Measurements from ENCODE around the gene HEPACAM. TPM values are rescaled to one million over a fixed set of nuclear protein-coding genes. Genes with fewer than 3 reads are reported as not detected.

Gene HEPACAM
- total and polyA plus RNA-seq, 3 donors from 2014 or later: 0.24 to 0.75 (median 0.25) TPM

- WGBS, 2 donors: 42 to 94% methylated on average over 1 of the region's 1 CpG
- H3K27me3 ChIP-seq: no peaks in the 10 kb centered on the region
- H3K27ac ChIP-seq: no peak overlapping the region
- no peaks in the 10 kb centered on the region for H3K36me3 ChIP-seq (ENCODE audit: low read depth, missing control alignments)
- no peaks in the 10 kb centered on the region for H3K9me3 ChIP-seq
- TF ChIP-seq CTCF (IDR thresholded peaks at IDR 0.05) (no peak), POLR2A (IDR thresholded peaks at IDR 0.05) (no peak)
- intact Hi-C loops (cut with DNase I; ENCODE audit: low total_unique reads): no loop called here
- no peaks in the 10 kb centered on the region for H3K4me1 ChIP-seq
- DNase-seq: no peak
- no peak overlapping the region for H3K4me3 ChIP-seq
Measured at GRCh38 chr11:124943741-124944140, 7.9 kb upstream of the HEPACAM start.

GRCh38 chr11:124943254-124943616, 7.4 kb upstream of the HEPACAM start:
- Histone ChIP-seq H3K4me3 (no peak overlapping the region), H3K4me1 (no peaks in the 10 kb centered on the region), H3K27me3 (no peaks in the 10 kb centered on the region), H3K9me3 (no peaks in the 10 kb centered on the region), H3K36me3 (ENCODE audit: low read depth, missing control alignments) (no peaks in the 10 kb centered on the region), H3K27ac (no peak overlapping the region)
- DNase-seq: no peak
- no peak for TF ChIP-seq CTCF (IDR thresholded peaks at IDR 0.05)
- TF ChIP-seq POLR2A (IDR thresholded peaks at IDR 0.05): no peak
- intact Hi-C loops (cut with DNase I; ENCODE audit: low total_unique reads): no loop called here
- 68 to 83% methylated on average over 5 of the region's 5 CpGs for WGBS, 2 donors

GRCh38 chr11:124942466-124943253, 6.8 kb upstream of the HEPACAM start:
- no peak for DNase-seq

GRCh38 chr11:124941703-124942102, 5.9 kb upstream of the HEPACAM start:
- no peaks in the 10 kb centered on the region for H3K27me3 ChIP-seq
- no peaks in the 10 kb centered on the region for H3K4me1 ChIP-seq
- intact Hi-C loops (cut with DNase I; ENCODE audit: low total_unique reads): no loop called here
- no peak overlapping the region for H3K27ac ChIP-seq
- no peaks in the 10 kb centered on the region for H3K9me3 ChIP-seq
- DNase-seq: no peak
- no peak overlapping the region for H3K4me3 ChIP-seq
- no peaks in the 10 kb centered on the region for H3K36me3 ChIP-seq (ENCODE audit: low read depth, missing control alignments)
- 97 to 100% methylated on average over 1 of the region's 1 CpG for WGBS, 2 donors
- no peak for TF ChIP-seq CTCF (IDR thresholded peaks at IDR 0.05)

More at GRCh38 chr11:124942466-124943253, 6.8 kb upstream of the HEPACAM start:
- WGBS, 2 donors: 62 to 66% methylated on average over 6 of the region's 6 CpGs
- H3K4me1 ChIP-seq: no peaks in the 10 kb centered on the region
- no peaks in the 10 kb centered on the region for H3K27me3 ChIP-seq
- H3K27ac ChIP-seq: no peak overlapping the region
- no peak overlapping the region for H3K4me3 ChIP-seq
- H3K9me3 ChIP-seq: no peaks in the 10 kb centered on the region
- no peaks in the 10 kb centered on the region for H3K36me3 ChIP-seq (ENCODE audit: low read depth, missing control alignments)
- TF ChIP-seq POLR2A (IDR thresholded peaks at IDR 0.05) (no peak), CTCF (IDR thresholded peaks at IDR 0.05) (no peak)
- intact Hi-C loops (cut with DNase I; ENCODE audit: low total_unique reads): no loop called here

GRCh38 chr11:124938970-124939369, 3.1 kb upstream of the HEPACAM start:
- no peaks in the 10 kb centered on the region for H3K4me1 ChIP-seq
- H3K9me3 ChIP-seq: no peaks in the 10 kb centered on the region
- H3K36me3 ChIP-seq (ENCODE audit: low read depth, missing control alignments): no peaks in the 10 kb centered on the region
- intact Hi-C loops (cut with DNase I; ENCODE audit: low total_unique reads): no loop called here
- H3K27ac ChIP-seq: no peak overlapping the region
- no peak for DNase-seq
- no peak overlapping the region for H3K4me3 ChIP-seq
- WGBS, 2 donors: 79 to 86% methylated on average over 6 of the region's 6 CpGs
- H3K27me3 ChIP-seq: no peaks in the 10 kb centered on the region
- TF ChIP-seq CTCF (IDR thresholded peaks at IDR 0.05): no peak
- no peak for TF ChIP-seq POLR2A (IDR thresholded peaks at IDR 0.05)
